HG02763 (cell line): ENCODE measurements around the gene ZNF346.

Experiments
- ATAC-seq: cut with Tn5 transposase; IDR thresholded peaks from one replicate; pipeline ENCODE4 v1.9.1; 2021; ENCODE audit warnings: mild to moderate bottlenecking, moderate library complexity; ENCODE audit not compliant: unreplicated experiment

The ZNF346 gene

GRCh38 chr5:177064500-177065277 is 42.2 kb downstream of the ZNF346 start:
- no peak for ATAC-seq

- no peak for ATAC-seq
These were observed 43.0 kb downstream of the ZNF346 start for GRCh38 chr5:177065491-177065890.

GRCh38 chr5:177066224-177066623 is 43.7 kb downstream of the ZNF346 start:
- ATAC-seq: no peak

- no peak for ATAC-seq
These were observed 45.0 kb downstream of the ZNF346 start for GRCh38 chr5:177067503-177067902.

GRCh38 chr5:177070536-177071191 is 48.2 kb downstream of the ZNF346 start:
- ATAC-seq: no peak

- ATAC-seq: no peak
These were observed 49.3 kb downstream of the ZNF346 start for GRCh38 chr5:177071666-177072385.

GRCh38 chr5:177077335-177077734 is 54.8 kb downstream of the ZNF346 start:
- no peak for ATAC-seq

GRCh38 chr5:177079606-177080005 is 57.1 kb downstream of the ZNF346 start:
- no peak for ATAC-seq

GRCh38 chr5:177080265-177080664 is 57.8 kb downstream of the ZNF346 start:
- no peak for ATAC-seq

- no peak for ATAC-seq
These were observed 59.4 kb downstream of the ZNF346 start for GRCh38 chr5:177081859-177082258.

GRCh38 chr5:177083357-177083756 is 60.9 kb downstream of the ZNF346 start:
- no peak for ATAC-seq

GRCh38 chr5:177084175-177084574 is 61.7 kb downstream of the ZNF346 start:
- no peak for ATAC-seq

- ATAC-seq: no peak
These were observed 63.6 kb downstream of the ZNF346 start for GRCh38 chr5:177085985-177086653.

GRCh38 chr5:177086654-177087397 is 64.3 kb downstream of the ZNF346 start, which contains the start of gene FGFR4:
FGFR4 (plus strand) TSS chr5:177086915; CDS start chr5:177089603, 2,688 bp downstream.
- ATAC-seq: peak; percentile 61

- no peak for ATAC-seq
These were observed 65.0 kb downstream of the ZNF346 start for GRCh38 chr5:177087398-177088005.

GRCh38 chr5:177089127-177089526 is 66.6 kb downstream of the ZNF346 start:
- no peak for ATAC-seq

- no peak for ATAC-seq
These were observed 67.5 kb downstream of the ZNF346 start for GRCh38 chr5:177089825-177090641.

- ATAC-seq: no peak
These were observed 68.3 kb downstream of the ZNF346 start for GRCh38 chr5:177090813-177091212.

- ATAC-seq: no peak
These were observed 68.7 kb downstream of the ZNF346 start for GRCh38 chr5:177091232-177091631.
